ENCODE measurements around the gene KIR3DL3. TPM values are rescaled to one million over a fixed set of nuclear protein-coding genes. Genes with fewer than 3 reads are reported as not detected.
A peak's percentile ranks its signal among the peaks of the same experiment; 100 is the strongest.
"Not testable (repeated sequence)": the region's sequence is repeated elsewhere in the genome, so short reads cannot be mapped to it uniquely, and the experiment has no call there.

Gene KIR3DL3
- not detected for polyA plus RNA-seq
- long read RNA-seq, donor 1: 0 reads
- long read RNA-seq, donor 2: 0 reads
- long read RNA-seq, donor 3: 0 reads
- long read RNA-seq, donor 4: 0 reads
- long read RNA-seq, donor 5: 0 reads
- long read RNA-seq, donor 6: 0 reads
- long read RNA-seq, donor 7: 0 reads
- long read RNA-seq, donor 8: 0 reads
- long read RNA-seq, donor 9: 0 reads
- long read RNA-seq, donor 10: 0 reads
- long read RNA-seq, donor 11: 0 reads

DNA sequence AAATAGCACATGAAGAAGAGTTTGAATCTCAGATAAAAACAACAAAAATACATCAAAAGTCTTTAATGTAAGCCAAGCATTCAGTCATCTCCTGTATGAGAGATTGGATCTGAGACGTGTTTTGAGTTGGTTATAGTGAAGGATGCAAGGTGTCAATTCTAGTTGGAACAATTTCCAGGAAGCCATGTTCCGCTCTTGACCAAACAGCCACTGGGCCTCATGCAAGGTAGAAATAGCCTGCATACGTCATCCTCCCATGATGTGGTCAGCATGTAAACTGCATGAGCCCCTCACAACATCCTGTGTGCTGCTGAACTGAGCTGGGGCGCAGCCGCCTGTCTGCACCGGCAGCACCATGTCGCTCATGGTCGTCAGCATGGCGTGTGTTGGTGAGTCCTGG, at the start of gene KIR3DL3:
TSS of gene KIR3DL3 (plus strand) at position 301 of the 400 bp plus-strand sequence. CDS start at position 356, 55 bp downstream.
- no peaks in the 10 kb centered on the region for H3K9me3 ChIP-seq (ENCODE audit: control insufficient read depth, low read depth, low read length)
- H3K36me3 ChIP-seq (ENCODE audit: control insufficient read depth, insufficient read depth, low read length): no peaks in the 10 kb centered on the region
- H3K27me3 ChIP-seq (ENCODE audit: control insufficient read depth, insufficient read depth, low read length): no peaks in the 10 kb centered on the region
- no peaks in the 10 kb centered on the region for H3K4me1 ChIP-seq (ENCODE audit: control insufficient read depth, insufficient read depth, low read length)
- H3K4me3 ChIP-seq (ENCODE audit: low read length): no peak within 1 kb of the TSS
- DNase-seq: no peak
- WGBS (ENCODE audit: insufficient coverage, low lambda C conversion rate): no CpG with 5 or more reads among the region's 9 CpGs
- H3K27ac ChIP-seq (ENCODE audit: low read length): no peak within 1 kb of the TSS

DNA sequence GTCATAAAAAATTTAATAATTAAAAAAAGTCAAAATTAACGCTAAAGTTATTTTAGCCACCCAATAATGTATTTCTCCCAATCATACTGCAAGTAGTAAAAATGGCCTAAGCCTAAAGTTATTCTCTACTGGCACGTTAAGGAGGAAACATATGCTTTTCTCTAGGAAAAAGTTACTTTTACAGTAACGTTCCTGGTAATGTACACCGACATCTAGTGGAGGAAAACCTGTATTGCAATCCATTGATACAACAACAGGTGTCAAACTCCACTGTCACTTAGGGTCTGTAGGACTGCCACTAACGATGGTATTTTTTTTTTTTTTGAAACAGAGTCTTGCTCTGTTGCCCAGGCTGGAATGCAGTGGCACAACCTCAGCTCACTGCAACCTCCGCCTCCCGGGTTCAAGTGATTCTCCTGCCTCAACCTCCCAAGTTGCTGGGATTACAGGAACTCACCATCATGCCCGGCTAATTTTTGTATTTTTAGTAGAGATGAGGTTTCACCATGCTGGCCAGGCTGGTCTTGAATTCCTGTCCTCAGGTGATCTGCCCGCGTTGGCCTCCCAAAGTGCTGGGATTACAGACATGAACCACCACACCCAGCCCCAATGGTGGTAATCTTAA, 47.9 kb upstream of the KIR3DL3 start:
- DNase-seq: peak in 1 of 2 donors; percentile 7
- H3K27me3 ChIP-seq (ENCODE audit: control insufficient read depth, insufficient read depth, low read length): not testable (repeated sequence)

DNA sequence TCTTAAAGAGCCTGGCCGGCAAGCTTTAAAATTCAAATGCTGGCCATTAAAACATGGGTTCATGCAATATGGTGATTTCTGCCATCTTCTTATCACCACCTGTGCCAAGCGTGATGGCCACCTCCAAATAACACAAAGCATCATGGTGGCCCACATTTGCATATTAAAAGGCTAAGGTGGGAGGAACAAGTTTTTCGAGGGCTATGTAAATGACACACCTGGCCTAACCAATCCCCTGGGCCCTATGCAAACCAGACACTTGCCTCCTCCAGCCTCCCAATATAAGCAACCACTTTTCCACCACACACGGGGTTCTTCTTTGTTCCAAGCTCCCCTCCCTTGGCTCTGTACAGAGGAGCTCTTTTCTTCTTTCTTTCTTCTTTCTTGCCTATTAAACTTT, 47.0 kb upstream of the KIR3DL3 start:
- Histone ChIP-seq H3K4me3 (ENCODE audit: low read length) (no peak overlapping the region), H3K27me3 (ENCODE audit: control insufficient read depth, insufficient read depth, low read length) (no peaks in the 10 kb centered on the region), H3K27ac (ENCODE audit: low read length) (no peak overlapping the region), H3K4me1 (ENCODE audit: control insufficient read depth, insufficient read depth, low read length) (no peaks in the 10 kb centered on the region), H3K9me3 (ENCODE audit: control insufficient read depth, low read depth, low read length) (no peaks in the 10 kb centered on the region), H3K36me3 (ENCODE audit: control insufficient read depth, insufficient read depth, low read length) (no peaks in the 10 kb centered on the region)
- no peak for DNase-seq
- 64% methylated on average over 2 of the region's 4 CpGs for WGBS (ENCODE audit: insufficient coverage, low lambda C conversion rate)

More for the DNA sequence above, 47.9 kb upstream of the KIR3DL3 start:
- WGBS (ENCODE audit: insufficient coverage, low lambda C conversion rate): no CpG with 5 or more reads among the region's 10 CpGs
- H3K9me3 ChIP-seq (ENCODE audit: control insufficient read depth, low read depth, low read length); H3K4me1 ChIP-seq (ENCODE audit: control insufficient read depth, insufficient read depth, low read length); H3K27ac ChIP-seq (ENCODE audit: low read length); H3K36me3 ChIP-seq (ENCODE audit: control insufficient read depth, insufficient read depth, low read length); H3K4me3 ChIP-seq (ENCODE audit: low read length): not testable (repeated sequence)

DNA sequence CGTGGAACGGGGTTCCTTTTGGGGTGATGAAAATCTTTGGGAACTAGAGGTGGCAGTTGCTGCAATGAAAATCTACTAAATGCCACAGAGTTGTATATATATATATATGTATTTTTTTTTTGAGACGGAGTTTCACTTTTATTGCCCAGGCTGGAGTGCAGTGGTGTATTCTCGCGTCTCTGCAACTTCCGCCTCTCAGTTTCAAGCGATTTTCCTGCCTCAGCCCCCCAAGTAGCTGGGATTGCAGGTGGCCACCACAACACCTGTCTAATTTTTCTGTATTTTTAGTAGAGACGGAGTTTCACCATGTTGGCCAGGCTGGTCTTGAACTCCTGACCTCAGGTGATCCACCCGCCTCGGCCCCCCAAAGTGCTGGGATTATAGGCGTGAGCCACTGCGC, 42.6 kb upstream of the KIR3DL3 start:
- not testable (repeated sequence) for H3K4me3 ChIP-seq (ENCODE audit: low read length); H3K9me3 ChIP-seq (ENCODE audit: control insufficient read depth, low read depth, low read length); H3K27ac ChIP-seq (ENCODE audit: low read length); DNase-seq; H3K27me3 ChIP-seq (ENCODE audit: control insufficient read depth, insufficient read depth, low read length); H3K36me3 ChIP-seq (ENCODE audit: control insufficient read depth, insufficient read depth, low read length); H3K4me1 ChIP-seq (ENCODE audit: control insufficient read depth, insufficient read depth, low read length)
- 100% methylated on average over 1 of the region's 12 CpGs for WGBS (ENCODE audit: insufficient coverage, low lambda C conversion rate)

DNA sequence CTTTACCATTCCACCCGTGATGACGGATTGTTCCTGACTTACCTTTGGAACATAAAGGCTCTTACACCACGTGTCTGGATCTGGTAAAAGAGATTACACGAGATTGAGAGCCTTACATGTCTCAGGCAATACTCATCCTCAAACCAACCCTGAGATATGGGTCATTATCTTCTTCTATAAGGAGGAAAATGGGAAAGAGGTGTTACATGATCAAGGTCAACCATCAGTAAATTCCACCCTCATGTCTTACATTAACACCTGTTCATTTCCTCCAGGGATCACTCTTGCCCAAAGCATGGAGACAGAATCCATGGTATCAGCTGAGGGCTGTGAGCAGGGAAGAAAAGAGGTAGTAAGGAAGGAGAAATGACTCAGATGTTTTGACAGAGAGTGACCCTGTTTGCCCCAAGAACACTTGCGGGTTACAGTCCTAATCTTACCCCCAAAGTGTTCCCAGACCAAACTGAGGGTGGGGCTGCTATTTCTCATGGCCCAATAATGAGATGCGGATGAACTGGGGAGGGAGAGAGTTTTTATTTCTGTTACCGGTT, 41.9 kb upstream of the KIR3DL3 start:
- Histone ChIP-seq H3K9me3 (ENCODE audit: control insufficient read depth, low read depth, low read length) (no peaks in the 10 kb centered on the region), H3K27me3 (ENCODE audit: control insufficient read depth, insufficient read depth, low read length) (no peaks in the 10 kb centered on the region), H3K27ac (ENCODE audit: low read length) (no peak overlapping the region), H3K4me3 (ENCODE audit: low read length) (no peak overlapping the region), H3K36me3 (ENCODE audit: control insufficient read depth, insufficient read depth, low read length) (no peaks in the 10 kb centered on the region), H3K4me1 (ENCODE audit: control insufficient read depth, insufficient read depth, low read length) (no peaks in the 10 kb centered on the region)
- 82% methylated on average over 4 of the region's 7 CpGs for WGBS (ENCODE audit: insufficient coverage, low lambda C conversion rate)
- no peak for DNase-seq

DNA sequence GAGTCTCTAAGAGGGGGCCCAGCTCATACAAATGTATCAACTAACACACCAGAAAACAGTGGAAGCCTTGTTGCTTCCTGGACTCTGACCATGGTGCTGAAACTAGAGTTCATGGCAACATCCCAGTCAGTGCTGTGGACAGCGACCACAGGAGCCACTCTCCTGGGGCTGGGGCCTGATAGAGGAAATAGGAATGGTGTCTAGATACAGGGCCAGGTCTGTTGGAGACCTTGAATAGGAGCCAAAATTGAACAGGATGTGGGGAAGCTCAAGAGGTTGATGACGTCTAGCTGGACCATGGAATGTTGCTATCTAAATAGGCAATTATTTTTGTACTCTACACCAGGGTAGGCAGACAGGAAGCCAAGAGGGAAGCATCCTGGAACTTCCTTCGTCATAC, 39.7 kb upstream of the KIR3DL3 start:
- H3K4me3 ChIP-seq (ENCODE audit: low read length): no peak overlapping the region
- H3K27ac ChIP-seq (ENCODE audit: low read length): no peak overlapping the region
- no peaks in the 10 kb centered on the region for H3K27me3 ChIP-seq (ENCODE audit: control insufficient read depth, insufficient read depth, low read length)
- no peak for DNase-seq
- H3K36me3 ChIP-seq (ENCODE audit: control insufficient read depth, insufficient read depth, low read length): no peaks in the 10 kb centered on the region
- H3K9me3 ChIP-seq (ENCODE audit: control insufficient read depth, low read depth, low read length): no peaks in the 10 kb centered on the region
- no CpG with 5 or more reads among the region's 3 CpGs for WGBS (ENCODE audit: insufficient coverage, low lambda C conversion rate)
- no peaks in the 10 kb centered on the region for H3K4me1 ChIP-seq (ENCODE audit: control insufficient read depth, insufficient read depth, low read length)

DNA sequence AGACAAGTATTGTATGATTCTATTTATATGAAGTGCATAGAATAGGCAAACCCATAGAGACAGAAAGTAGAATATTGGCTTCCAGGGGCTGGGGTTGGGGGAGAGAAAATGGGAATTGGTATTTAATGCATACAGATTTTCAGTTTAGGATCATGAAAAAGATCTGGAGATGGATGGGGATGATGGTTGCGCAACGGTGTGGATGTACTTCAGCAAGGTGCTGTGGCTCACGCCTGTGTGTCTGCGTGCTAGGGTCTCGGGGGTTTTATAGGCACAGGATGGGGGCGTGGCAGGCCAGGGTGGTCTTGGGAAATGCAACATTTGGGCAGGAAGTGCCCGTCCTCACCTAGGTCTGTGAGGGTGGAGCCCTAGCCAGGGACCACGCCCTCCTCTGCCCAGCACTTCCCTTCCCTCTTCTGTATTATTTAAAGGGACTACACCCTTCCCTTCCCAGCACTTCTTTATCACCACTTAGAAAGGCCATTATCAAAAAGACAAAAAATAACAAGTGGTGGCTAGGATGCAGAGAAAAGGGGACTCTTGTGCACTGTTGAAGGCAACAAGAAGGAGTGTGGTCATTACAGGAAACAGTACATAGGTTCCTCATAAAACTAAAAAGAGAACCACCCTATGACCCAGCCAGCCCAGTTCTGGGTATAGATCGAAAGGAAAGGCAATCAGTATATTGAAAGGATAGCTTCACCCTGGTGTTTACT, 32.5 kb upstream of the KIR3DL3 start:
- Histone ChIP-seq H3K36me3 (ENCODE audit: control insufficient read depth, insufficient read depth, low read length) (no peaks in the 10 kb centered on the region), H3K4me1 (ENCODE audit: control insufficient read depth, insufficient read depth, low read length) (no peaks in the 10 kb centered on the region), H3K9me3 (ENCODE audit: control insufficient read depth, low read depth, low read length) (no peaks in the 10 kb centered on the region), H3K27ac (ENCODE audit: low read length) (no peak overlapping the region), H3K4me3 (ENCODE audit: low read length) (no peak overlapping the region), H3K27me3 (ENCODE audit: control insufficient read depth, insufficient read depth, low read length) (no peaks in the 10 kb centered on the region)
- no peak for DNase-seq
- no CpG with 5 or more reads among the region's 9 CpGs for WGBS (ENCODE audit: insufficient coverage, low lambda C conversion rate)

DNA sequence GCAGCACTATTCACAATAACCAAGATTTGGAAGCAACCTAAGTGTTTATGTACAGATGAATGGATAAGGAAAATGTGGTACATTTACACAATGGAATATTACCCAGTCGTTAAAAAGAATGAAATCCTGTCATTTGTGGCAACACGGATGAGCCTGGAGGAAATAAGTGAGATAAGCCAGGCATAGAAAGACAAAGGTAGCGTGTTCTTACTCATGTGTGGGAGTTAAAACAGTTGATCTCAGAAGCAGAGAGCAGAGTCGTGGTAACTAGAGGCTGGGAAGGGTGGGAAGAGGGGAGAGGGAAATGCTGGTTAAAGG, 32.0 kb upstream of the KIR3DL3 start:
- H3K27ac ChIP-seq (ENCODE audit: low read length): no peak overlapping the region
- no peaks in the 10 kb centered on the region for H3K9me3 ChIP-seq (ENCODE audit: control insufficient read depth, low read depth, low read length)
- 85% methylated on average over 3 of the region's 4 CpGs for WGBS (ENCODE audit: insufficient coverage, low lambda C conversion rate)
- no peak overlapping the region for H3K4me3 ChIP-seq (ENCODE audit: low read length)
- DNase-seq: no peak
- no peaks in the 10 kb centered on the region for H3K36me3 ChIP-seq (ENCODE audit: control insufficient read depth, insufficient read depth, low read length)
- H3K27me3 ChIP-seq (ENCODE audit: control insufficient read depth, insufficient read depth, low read length): no peaks in the 10 kb centered on the region
- H3K4me1 ChIP-seq (ENCODE audit: control insufficient read depth, insufficient read depth, low read length): no peaks in the 10 kb centered on the region

DNA sequence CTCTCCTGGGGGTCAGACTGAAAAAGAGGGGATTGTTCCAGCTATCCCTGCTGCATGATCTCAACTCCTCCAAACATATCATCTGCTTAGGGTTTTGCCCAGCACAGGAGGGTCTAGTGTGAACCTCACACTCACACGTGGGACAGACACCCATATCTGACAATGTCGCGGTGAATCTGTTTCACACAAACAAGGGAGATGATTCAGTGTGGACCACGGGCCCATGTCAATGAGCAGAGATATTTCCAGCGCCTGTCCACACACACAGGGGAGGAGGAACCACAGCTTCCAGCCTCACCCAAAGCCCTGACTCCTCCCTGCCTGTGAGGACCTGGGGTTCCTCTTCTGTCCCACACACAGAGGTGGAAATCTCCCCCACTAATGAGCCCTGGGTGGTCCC, 29.6 kb upstream of the KIR3DL3 start:
- H3K27me3 ChIP-seq (ENCODE audit: control insufficient read depth, insufficient read depth, low read length): no peaks in the 10 kb centered on the region
- peaks cover 5% of the 10 kb centered on the region for H3K9me3 ChIP-seq (ENCODE audit: control insufficient read depth, low read depth, low read length)
- WGBS (ENCODE audit: insufficient coverage, low lambda C conversion rate): no CpG with 5 or more reads among the region's 5 CpGs

DNA sequence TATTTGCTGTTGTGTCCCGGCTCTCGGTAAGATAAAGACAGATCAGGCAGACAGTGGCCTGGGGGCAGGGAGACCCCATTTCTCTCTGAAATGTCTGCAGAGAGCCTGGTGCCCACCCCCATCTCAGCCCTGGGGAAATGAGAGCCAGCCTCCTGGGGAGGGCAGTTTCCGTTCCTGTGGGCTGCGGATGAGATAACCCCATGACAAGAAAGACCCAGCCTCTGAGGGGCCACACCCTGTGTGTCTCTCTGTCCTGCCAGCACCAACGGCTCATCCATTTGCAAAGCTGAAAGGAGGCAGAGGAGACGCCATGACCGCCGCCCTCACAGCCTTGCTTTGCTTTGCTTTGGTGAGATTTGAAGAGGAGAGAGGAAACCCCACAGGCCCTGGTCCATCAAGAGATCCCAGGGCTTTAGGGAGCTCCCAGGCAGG, 28.1 kb upstream of the KIR3DL3 start:
- Histone ChIP-seq H3K4me3 (ENCODE audit: low read length) (no peak overlapping the region), H3K27me3 (ENCODE audit: control insufficient read depth, insufficient read depth, low read length) (no peaks in the 10 kb centered on the region), H3K9me3 (ENCODE audit: control insufficient read depth, low read depth, low read length) (peaks cover 5% of the 10 kb centered on the region), H3K27ac (ENCODE audit: low read length) (no peak overlapping the region), H3K36me3 (ENCODE audit: control insufficient read depth, insufficient read depth, low read length) (no peaks in the 10 kb centered on the region), H3K4me1 (ENCODE audit: control insufficient read depth, insufficient read depth, low read length) (no peaks in the 10 kb centered on the region)
- WGBS (ENCODE audit: insufficient coverage, low lambda C conversion rate): no CpG with 5 or more reads among the region's 8 CpGs
- DNase-seq: no peak

More for the DNA sequence above, 29.6 kb upstream of the KIR3DL3 start:
- Histone ChIP-seq H3K36me3 (ENCODE audit: control insufficient read depth, insufficient read depth, low read length) (no peaks in the 10 kb centered on the region), H3K4me3 (ENCODE audit: low read length) (no peak overlapping the region), H3K4me1 (ENCODE audit: control insufficient read depth, insufficient read depth, low read length) (no peaks in the 10 kb centered on the region), H3K27ac (ENCODE audit: low read length) (no peak overlapping the region)
- DNase-seq: no peak
